ENCODE measurements around the gene ADAD2.

Gene ADAD2

GRCh38 chr16:84228256-84228838 is 37.4 kb downstream of the ADAD2 start:
- no peak for DNase-seq

- DNase-seq = no peak
These were observed 38.5 kb downstream of the ADAD2 start for GRCh38 chr16:84229471-84229870.

- no peak for DNase-seq
These were observed 41.1 kb downstream of the ADAD2 start for GRCh38 chr16:84232060-84232459.

GRCh38 chr16:84232969-84233368 is 42.0 kb downstream of the ADAD2 start:
- DNase-seq = no peak

- no peak for DNase-seq
These were observed 42.8 kb downstream of the ADAD2 start for GRCh38 chr16:84233748-84234147.

- DNase-seq = no peak
These were observed 43.6 kb downstream of the ADAD2 start for GRCh38 chr16:84234321-84235241.

GRCh38 chr16:84236671-84237070 is 45.7 kb downstream of the ADAD2 start:
- no peak for DNase-seq

- peak; percentile 14 for DNase-seq
These were observed 47.2 kb downstream of the ADAD2 start for GRCh38 chr16:84237994-84238750.

GRCh38 chr16:84239141-84239769 is 48.3 kb downstream of the ADAD2 start:
- no peak for DNase-seq

- DNase-seq = no peak
These were observed 49.0 kb downstream of the ADAD2 start, which contains the start of gene KCNG4 for GRCh38 chr16:84239909-84240308. KCNG4 (minus strand) TSS chr16:84240012; CDS start chr16:84237485, 2,527 bp downstream.

- DNase-seq = no peak
These were observed 49.5 kb downstream of the ADAD2 start for GRCh38 chr16:84240455-84240854.

- DNase-seq = no peak
These were observed 50.8 kb downstream of the ADAD2 start for GRCh38 chr16:84241778-84242177.

- no peak for DNase-seq
These were observed 51.9 kb downstream of the ADAD2 start for GRCh38 chr16:84242839-84243238.

- DNase-seq = no peak
These were observed 52.8 kb downstream of the ADAD2 start for GRCh38 chr16:84243732-84244131.

GRCh38 chr16:84244728-84245127 is 53.8 kb downstream of the ADAD2 start:
- DNase-seq = no peak

- no peak for DNase-seq
These were observed 55.2 kb downstream of the ADAD2 start for GRCh38 chr16:84245956-84246678.

- DNase-seq = no peak
These were observed 55.7 kb downstream of the ADAD2 start for GRCh38 chr16:84246679-84247077.

All from NCI-H187 treated with DMSO at 0.1 percent for 48 hours (cell line).